GM12865 (cell line): ENCODE measurements around the gene TTLL11.

Source experiments
- DNase-seq: peaks from one replicate; pipeline ENCODE4 v3.0.0; 2010; ENCODE audit warnings: low read depth
- H3K4me3 ChIP-seq: 2 replicates; pipeline ENCODE4 v1.5.1; 2011; ENCODE audit warnings: mild to moderate bottlenecking, low read depth, low read length, control low read depth
- TF ChIP-seq, protein P1 (sequence below): IDR thresholded peaks from 2 replicates; pipeline ENCODE4 v1.5.1; 2011; ENCODE audit warnings: low read length, control low read depth, low read depth, inconsistent platforms; ENCODE audit not compliant: insufficient read depth; ENCODE audit errors: missing control alignments

TTLL11 gene

DNA sequence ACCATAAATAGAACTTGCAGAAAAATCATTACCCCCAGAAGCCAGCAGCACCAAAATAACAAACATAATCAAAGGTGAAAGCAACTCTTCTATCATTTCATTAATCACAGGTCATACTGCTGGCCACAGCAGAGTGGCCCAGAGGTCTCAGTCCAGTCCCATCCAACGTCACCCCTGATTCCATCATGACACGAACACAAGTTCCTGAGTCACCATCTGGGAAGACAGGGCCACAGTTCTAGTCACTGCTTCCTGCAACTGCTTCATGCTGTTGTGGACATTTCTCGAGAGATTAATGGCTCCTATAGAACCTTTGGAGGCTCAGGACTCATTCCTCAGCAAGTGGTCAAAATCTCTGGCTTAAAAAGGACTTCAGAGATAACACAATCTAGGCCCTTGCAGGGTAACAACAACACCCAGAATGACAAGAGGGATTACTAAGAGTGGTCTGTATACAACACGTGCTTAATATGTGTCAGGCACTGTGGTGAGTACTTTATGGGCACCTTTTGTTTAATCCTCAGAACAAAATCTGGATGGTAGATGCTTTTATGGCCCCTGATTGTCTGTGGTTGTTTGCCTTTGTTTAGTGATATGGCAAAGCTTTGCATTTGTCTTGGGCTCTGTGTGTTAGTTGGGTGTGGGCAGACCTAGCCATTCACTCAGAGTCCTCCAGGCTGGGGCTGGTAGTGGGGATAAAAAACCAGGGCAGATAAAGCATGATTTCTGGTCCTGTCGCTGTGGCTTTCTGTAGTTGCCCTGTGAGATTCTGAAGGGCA lies 257.3 kb downstream of the TTLL11 start:
- no peak for DNase-seq
- no peak overlapping the region for H3K4me3 ChIP-seq
- TF ChIP-seq, protein P1, sequence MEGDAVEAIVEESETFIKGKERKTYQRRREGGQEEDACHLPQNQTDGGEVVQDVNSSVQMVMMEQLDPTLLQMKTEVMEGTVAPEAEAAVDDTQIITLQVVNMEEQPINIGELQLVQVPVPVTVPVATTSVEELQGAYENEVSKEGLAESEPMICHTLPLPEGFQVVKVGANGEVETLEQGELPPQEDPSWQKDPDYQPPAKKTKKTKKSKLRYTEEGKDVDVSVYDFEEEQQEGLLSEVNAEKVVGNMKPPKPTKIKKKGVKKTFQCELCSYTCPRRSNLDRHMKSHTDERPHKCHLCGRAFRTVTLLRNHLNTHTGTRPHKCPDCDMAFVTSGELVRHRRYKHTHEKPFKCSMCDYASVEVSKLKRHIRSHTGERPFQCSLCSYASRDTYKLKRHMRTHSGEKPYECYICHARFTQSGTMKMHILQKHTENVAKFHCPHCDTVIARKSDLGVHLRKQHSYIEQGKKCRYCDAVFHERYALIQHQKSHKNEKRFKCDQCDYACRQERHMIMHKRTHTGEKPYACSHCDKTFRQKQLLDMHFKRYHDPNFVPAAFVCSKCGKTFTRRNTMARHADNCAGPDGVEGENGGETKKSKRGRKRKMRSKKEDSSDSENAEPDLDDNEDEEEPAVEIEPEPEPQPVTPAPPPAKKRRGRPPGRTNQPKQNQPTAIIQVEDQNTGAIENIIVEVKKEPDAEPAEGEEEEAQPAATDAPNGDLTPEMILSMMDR, result no peak

DNA sequence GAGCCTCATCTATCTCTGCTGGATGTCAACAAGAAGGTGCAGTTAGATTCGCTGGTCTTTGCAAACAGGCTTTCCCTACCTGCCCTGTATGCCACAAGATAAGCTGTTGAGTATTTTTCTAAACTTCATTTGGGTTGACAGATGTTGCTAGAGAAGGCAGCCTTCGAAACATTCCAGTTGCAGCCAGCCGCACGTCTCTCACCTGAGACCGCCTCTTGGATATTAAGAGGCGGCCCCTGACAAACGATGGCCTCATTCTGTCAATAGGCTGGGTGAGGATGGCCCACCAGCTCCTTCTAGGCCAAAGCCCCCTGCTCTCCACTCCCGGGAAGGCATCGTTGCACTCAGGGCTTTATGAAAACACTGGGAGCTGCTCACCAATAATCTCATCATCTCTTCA lies 260.0 kb downstream of the TTLL11 start:
- no peak for DNase-seq
- no peak overlapping the region for H3K4me3 ChIP-seq
- TF ChIP-seq, protein P1, result no peak

DNA sequence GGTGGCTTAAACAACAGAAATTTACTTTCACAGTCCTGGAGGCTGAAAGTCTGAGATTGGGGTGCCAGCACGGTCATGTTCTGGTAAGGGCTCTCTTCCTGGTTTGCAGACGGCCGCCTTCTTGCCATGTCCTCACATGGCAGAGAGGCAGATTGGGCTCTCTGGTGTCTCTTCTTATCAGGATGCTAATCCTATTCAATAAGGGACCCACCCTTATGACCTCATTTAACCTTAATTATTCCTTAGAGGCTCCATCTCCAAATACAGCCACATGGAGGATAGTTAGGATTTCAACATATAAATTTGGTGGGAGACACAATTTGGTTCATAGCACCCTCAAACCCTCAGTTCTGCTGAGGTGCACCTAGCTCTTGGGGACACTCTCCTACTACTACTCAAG lies 261.2 kb downstream of the TTLL11 start:
- TF ChIP-seq, protein P1, result no peak
- no peak overlapping the region for H3K4me3 ChIP-seq
- no peak for DNase-seq

DNA sequence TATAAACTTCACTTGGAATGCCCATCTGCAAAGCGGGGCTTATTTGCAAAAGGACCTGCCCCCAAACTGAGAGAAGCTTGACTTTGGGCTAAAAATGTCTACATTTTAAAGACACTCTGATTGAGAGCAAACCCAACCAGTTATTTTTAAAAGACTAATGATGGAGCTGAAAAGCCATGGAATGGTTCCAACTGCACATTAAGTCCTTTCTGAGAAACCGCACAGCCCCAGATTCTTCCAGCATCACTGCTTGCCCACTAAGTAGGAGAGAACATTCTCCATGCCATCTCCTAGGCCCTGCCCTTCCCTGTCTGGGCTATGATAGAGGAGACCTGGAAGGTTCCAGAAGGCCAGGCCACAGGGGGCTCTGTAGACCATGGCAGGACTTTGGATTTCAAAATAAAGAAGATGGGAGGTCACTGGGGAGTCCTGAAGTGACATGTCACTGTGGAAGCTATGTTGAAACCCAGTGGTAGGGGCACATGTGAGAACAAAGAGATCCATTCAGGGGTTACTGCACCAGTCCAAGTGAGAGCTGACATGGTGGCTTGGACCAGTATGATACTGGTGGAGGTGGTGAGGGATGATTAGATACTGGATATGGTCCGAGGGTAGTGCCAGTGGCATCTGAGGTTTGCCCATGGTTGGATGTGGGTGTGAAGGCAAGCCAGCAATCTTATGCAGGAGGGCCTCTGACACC lies 262.5 kb downstream of the TTLL11 start:
- no peak overlapping the region for H3K4me3 ChIP-seq
- no peak for DNase-seq
- TF ChIP-seq, protein P1, result no peak

DNA sequence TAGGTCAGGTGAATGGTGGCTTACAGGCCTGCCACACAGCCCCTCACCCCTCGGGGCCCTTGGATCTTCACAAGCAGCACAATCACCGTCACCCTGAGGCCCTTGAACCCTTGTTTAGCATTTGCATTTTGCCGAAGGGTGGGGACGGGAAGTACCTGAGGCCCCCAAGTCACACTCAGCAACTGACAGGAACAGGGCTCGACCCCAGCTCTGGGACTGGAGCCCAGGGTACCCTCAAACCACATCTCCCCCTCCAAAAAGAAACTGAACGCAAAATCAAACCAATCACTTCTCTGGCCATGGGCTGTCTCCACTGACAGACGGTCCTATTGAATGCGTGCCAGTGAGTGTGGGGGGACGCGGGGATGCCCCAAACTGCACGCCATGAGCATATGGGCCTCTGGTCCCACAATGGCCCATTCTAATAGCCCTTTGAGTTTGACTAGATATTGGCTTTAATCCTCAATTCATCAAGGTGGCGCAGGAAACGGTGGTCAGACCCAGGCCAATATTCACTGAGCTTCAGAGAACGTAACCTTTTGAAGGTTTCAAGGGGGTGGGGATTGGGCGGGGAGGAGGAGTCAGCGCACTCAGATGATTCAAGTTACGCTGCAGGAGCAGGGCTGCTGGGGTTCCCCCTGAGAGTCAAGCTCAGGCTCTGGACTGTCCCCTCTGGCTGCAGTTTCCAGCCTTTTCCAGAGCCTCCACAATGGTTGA lies 265.7 kb downstream of the TTLL11 start:
- H3K4me3 ChIP-seq, result no peak overlapping the region
- DNase-seq, result no peak
- TF ChIP-seq, protein P1, result no peak

DNA sequence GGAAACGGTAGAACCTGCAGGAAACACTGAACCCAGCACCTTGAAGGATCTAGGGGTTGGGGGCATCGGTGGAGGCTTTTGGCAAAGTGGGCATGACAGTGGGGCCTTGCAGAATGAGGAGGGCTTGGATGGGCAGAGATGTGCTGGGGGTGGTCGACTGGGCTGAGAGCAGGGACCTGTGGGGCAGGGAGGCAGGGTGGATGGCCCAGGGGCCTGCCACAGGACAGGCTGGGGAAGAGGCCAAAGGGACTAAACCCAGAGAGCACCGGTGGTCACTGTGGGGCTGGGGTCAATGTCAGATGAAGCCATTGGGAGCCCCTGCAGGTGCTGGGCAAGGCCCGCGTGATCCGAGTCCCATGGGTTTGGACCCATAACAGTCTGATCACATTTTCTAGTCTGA lies 266.4 kb downstream of the TTLL11 start:
- TF ChIP-seq, protein P1, result no peak
- DNase-seq, result no peak

More for the DNA sequence above, 266.4 kb downstream of the TTLL11 start:
- no peak overlapping the region for H3K4me3 ChIP-seq
